K562 (cell line): ENCODE measurements around the gene CEP85L. TPM values are rescaled to one million over a fixed set of nuclear protein-coding genes. Genes with fewer than 3 reads are reported as not detected.

Source experiments
- POLR2H ChIP-seq: IDR thresholded peaks from 2 replicates; pipeline ENCODE4 v1.6.1; 2016; ENCODE audit warnings: missing genetic modification characterization, low read depth, mild to moderate bottlenecking, control low read depth, missing compliant biosample characterization, moderate library complexity
- SMARCB1 ChIP-seq: IDR thresholded peaks from 2 replicates; pipeline ENCODE4 v1.6.1; 2011; ENCODE audit warnings: improper control_type of control experiment, low read depth; ENCODE audit not compliant: insufficient read length
- ZNF3 ChIP-seq: fragments of 250-450 bp; sonication (Bioruptor Pico); IDR thresholded peaks from 2 replicates; pipeline ENCODE4 v1.5.0; 2021; ENCODE audit warnings: mild to moderate bottlenecking, moderate library complexity
- polyA plus RNA-seq, 8 experiments: library from polyadenylated mRNA; depleted of rRNA in 4 of 8; stranded (reverse) in 5 of 8; unstranded in 3 of 8; fragments of >200 nt; fragmentation: Nextera tagmentation in 2 of 8; fragmentation: Illumina TruSeq in 1 of 8; extraction: Ambion mirVana in 2 of 8; extraction: Trizol in 1 of 8; gene quantifications; 2 replicates each; pipeline versions ENCODE4 v1.2.1 to v1.2.3, GENCODE V29; 2011 to 2014; ENCODE audit warnings: inconsistent platforms in 1 of 8, missing spikeins in 1 of 8
- total RNA-seq, 7 experiments: library from RNA; depleted of rRNA in 6 of 7; stranded (reverse); fragments of >200 nt in 6 of 7; fragmentation: Illumina TruSeq in 2 of 7; extraction: Trizol in 2 of 7; gene quantifications; 2 replicates each; pipeline versions ENCODE4 v1.2.1 to v1.2.3, GENCODE V29; 2011 to 2021; ENCODE audit warnings: low replicate concordance in 1 of 7
- TF ChIP-seq, protein P1 (sequence below): sonication (generic); formaldehyde crosslinking; IDR thresholded peaks from 2 replicates; pipeline ENCODE4 v1.8.0; 2022; ENCODE audit warnings: missing genetic modification reagents, mild to moderate bottlenecking, borderline replicate concordance
- TF ChIP-seq, protein P2 (sequence below): fragments of 200-600 bp; sonication (generic); IDR thresholded peaks from one replicate; pipeline ENCODE4 v1.6.1; 2012; ENCODE audit warnings: mild to moderate bottlenecking, low read depth, low read length, inconsistent platforms

The CEP85L gene
- total and polyA plus RNA-seq, 9 of the 15 experiments (the other 6 are each of a cell fraction or from before 2014, with no cell fraction given): 4.5 to 15.8 (median 8.3) TPM

DNA sequence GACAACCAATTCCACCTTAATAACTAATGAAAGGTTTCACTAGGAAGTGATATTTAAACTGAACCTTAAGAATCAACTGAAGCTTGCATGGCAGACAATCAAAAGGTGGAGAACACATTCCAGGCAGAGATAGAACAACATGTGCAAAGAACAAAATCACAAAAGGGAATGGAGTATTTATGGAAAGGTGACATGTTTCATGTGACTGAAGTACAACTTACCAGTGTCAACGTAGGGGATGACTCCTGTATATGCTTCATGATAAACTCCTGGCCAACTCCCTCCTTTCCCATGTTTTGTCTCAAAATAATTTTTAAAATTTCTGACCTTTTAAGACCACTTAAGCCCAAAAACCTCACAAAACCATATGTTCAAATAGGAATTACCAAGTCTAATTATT lies 96.7 kb downstream of the CEP85L start (continued):
- no peak for TF ChIP-seq POLR2H (tag)
- TF ChIP-seq, protein P1, sequence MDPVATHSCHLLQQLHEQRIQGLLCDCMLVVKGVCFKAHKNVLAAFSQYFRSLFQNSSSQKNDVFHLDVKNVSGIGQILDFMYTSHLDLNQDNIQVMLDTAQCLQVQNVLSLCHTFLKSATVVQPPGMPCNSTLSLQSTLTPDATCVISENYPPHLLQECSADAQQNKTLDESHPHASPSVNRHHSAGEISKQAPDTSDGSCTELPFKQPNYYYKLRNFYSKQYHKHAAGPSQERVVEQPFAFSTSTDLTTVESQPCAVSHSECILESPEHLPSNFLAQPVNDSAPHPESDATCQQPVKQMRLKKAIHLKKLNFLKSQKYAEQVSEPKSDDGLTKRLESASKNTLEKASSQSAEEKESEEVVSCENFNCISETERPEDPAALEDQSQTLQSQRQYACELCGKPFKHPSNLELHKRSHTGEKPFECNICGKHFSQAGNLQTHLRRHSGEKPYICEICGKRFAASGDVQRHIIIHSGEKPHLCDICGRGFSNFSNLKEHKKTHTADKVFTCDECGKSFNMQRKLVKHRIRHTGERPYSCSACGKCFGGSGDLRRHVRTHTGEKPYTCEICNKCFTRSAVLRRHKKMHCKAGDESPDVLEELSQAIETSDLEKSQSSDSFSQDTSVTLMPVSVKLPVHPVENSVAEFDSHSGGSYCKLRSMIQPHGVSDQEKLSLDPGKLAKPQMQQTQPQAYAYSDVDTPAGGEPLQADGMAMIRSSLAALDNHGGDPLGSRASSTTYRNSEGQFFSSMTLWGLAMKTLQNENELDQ: no peak
- TF ChIP-seq, protein P2, sequence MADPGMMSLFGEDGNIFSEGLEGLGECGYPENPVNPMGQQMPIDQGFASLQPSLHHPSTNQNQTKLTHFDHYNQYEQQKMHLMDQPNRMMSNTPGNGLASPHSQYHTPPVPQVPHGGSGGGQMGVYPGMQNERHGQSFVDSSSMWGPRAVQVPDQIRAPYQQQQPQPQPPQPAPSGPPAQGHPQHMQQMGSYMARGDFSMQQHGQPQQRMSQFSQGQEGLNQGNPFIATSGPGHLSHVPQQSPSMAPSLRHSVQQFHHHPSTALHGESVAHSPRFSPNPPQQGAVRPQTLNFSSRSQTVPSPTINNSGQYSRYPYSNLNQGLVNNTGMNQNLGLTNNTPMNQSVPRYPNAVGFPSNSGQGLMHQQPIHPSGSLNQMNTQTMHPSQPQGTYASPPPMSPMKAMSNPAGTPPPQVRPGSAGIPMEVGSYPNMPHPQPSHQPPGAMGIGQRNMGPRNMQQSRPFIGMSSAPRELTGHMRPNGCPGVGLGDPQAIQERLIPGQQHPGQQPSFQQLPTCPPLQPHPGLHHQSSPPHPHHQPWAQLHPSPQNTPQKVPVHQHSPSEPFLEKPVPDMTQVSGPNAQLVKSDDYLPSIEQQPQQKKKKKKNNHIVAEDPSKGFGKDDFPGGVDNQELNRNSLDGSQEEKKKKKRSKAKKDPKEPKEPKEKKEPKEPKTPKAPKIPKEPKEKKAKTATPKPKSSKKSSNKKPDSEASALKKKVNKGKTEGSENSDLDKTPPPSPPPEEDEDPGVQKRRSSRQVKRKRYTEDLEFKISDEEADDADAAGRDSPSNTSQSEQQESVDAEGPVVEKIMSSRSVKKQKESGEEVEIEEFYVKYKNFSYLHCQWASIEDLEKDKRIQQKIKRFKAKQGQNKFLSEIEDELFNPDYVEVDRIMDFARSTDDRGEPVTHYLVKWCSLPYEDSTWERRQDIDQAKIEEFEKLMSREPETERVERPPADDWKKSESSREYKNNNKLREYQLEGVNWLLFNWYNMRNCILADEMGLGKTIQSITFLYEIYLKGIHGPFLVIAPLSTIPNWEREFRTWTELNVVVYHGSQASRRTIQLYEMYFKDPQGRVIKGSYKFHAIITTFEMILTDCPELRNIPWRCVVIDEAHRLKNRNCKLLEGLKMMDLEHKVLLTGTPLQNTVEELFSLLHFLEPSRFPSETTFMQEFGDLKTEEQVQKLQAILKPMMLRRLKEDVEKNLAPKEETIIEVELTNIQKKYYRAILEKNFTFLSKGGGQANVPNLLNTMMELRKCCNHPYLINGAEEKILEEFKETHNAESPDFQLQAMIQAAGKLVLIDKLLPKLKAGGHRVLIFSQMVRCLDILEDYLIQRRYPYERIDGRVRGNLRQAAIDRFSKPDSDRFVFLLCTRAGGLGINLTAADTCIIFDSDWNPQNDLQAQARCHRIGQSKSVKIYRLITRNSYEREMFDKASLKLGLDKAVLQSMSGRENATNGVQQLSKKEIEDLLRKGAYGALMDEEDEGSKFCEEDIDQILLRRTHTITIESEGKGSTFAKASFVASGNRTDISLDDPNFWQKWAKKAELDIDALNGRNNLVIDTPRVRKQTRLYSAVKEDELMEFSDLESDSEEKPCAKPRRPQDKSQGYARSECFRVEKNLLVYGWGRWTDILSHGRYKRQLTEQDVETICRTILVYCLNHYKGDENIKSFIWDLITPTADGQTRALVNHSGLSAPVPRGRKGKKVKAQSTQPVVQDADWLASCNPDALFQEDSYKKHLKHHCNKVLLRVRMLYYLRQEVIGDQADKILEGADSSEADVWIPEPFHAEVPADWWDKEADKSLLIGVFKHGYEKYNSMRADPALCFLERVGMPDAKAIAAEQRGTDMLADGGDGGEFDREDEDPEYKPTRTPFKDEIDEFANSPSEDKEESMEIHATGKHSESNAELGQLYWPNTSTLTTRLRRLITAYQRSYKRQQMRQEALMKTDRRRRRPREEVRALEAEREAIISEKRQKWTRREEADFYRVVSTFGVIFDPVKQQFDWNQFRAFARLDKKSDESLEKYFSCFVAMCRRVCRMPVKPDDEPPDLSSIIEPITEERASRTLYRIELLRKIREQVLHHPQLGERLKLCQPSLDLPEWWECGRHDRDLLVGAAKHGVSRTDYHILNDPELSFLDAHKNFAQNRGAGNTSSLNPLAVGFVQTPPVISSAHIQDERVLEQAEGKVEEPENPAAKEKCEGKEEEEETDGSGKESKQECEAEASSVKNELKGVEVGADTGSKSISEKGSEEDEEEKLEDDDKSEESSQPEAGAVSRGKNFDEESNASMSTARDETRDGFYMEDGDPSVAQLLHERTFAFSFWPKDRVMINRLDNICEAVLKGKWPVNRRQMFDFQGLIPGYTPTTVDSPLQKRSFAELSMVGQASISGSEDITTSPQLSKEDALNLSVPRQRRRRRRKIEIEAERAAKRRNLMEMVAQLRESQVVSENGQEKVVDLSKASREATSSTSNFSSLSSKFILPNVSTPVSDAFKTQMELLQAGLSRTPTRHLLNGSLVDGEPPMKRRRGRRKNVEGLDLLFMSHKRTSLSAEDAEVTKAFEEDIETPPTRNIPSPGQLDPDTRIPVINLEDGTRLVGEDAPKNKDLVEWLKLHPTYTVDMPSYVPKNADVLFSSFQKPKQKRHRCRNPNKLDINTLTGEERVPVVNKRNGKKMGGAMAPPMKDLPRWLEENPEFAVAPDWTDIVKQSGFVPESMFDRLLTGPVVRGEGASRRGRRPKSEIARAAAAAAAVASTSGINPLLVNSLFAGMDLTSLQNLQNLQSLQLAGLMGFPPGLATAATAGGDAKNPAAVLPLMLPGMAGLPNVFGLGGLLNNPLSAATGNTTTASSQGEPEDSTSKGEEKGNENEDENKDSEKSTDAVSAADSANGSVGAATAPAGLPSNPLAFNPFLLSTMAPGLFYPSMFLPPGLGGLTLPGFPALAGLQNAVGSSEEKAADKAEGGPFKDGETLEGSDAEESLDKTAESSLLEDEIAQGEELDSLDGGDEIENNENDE: no peak
- no peak for TF ChIP-seq SMARCB1
- TF ChIP-seq ZNF3 (CRISPR knock-in tag): no peak
